AG04450 (cell line): ENCODE measurements around the gene ZC3H8. TPM values are rescaled to one million over a fixed set of nuclear protein-coding genes. Genes with fewer than 3 reads are reported as not detected.

ENCODE experiments used
- CTCF ChIA-PET: fragments of 300-600, 350-600 bp; formaldehyde crosslinking; extraction: SDS; loops from one replicate; lab custom pipeline; 2022; ENCODE audit warnings: antibody characterized with exemption, inconsistent platforms; lab: Charles Lee
- POLR2A ChIA-PET: fragments of 350-600 bp; formaldehyde crosslinking; extraction: SDS; loops from one replicate; lab custom pipeline; 2021; ENCODE audit warnings: antibody characterized with exemption, inconsistent platforms; lab: Yijun Ruan, JAX
- DNase-seq: peaks from one replicate; pipeline ENCODE4 v3.0.0-alpha.2; 2011; ENCODE audit warnings: low read depth, low spot score
- H3K27ac ChIP-seq: one replicate; pipeline ENCODE4 v1.5.1; 2012; ENCODE audit warnings: low read depth, low read length, control low read depth
- H3K27me3 ChIP-seq: one replicate; pipeline ENCODE4 v1.6.0; 2012; ENCODE audit warnings: low read length; ENCODE audit not compliant: control insufficient read depth, insufficient read depth
- H3K4me3 ChIP-seq: 2 replicates; pipeline ENCODE4 v1.5.1; 2011; ENCODE audit warnings: mild to moderate bottlenecking, low read depth, low read length, control low read depth
- H3K9me3 ChIP-seq: 2 replicates; pipeline ENCODE4 v1.5.1; 2012; ENCODE audit warnings: low read length; ENCODE audit not compliant: control insufficient read depth, insufficient read depth
- CTCF ChIP-seq: IDR thresholded peaks from 2 replicates; pipeline ENCODE4 v1.5.1; 2011; ENCODE audit warnings: low read depth, low read length, control low read depth, inconsistent platforms
- polyA plus RNA-seq: library from polyadenylated mRNA; depleted of rRNA; stranded (reverse); fragments of >200 nt; gene quantifications from 2 replicates; pipeline ENCODE4 v1.2.3, GENCODE V29; 2011

The ZC3H8 gene
- polyA plus RNA-seq, 1 experiment = 4.4 TPM

- H3K9me3 ChIP-seq = no peaks in the 10 kb centered on the region
- no peak for DNase-seq
- ChIA-PET CTCF (no interaction called here), POLR2A (no interaction called here)
- H3K4me3 ChIP-seq = no peak overlapping the region
- no peak overlapping the region for H3K27ac ChIP-seq
- no peak for TF ChIP-seq CTCF
- peaks cover under 1% of the 10 kb centered on the region for H3K27me3 ChIP-seq
These were observed 86.3 kb downstream of the ZC3H8 start for GRCh38 chr2:112168422-112169124.

GRCh38 chr2:112166806-112167499 lies 87.9 kb downstream of the ZC3H8 start:
- no peak for TF ChIP-seq CTCF
- Histone ChIP-seq H3K27me3 (no peaks in the 10 kb centered on the region), H3K4me3 (no peak overlapping the region), H3K27ac (no peak overlapping the region), H3K9me3 (no peaks in the 10 kb centered on the region)
- POLR2A ChIA-PET = no interaction called here
- DNase-seq = no peak
- CTCF ChIA-PET = no interaction called here

GRCh38 chr2:112165296-112165695 lies 89.5 kb downstream of the ZC3H8 start:
- no peak for DNase-seq
- Histone ChIP-seq H3K27ac (no peak overlapping the region), H3K4me3 (no peak overlapping the region), H3K9me3 (no peaks in the 10 kb centered on the region), H3K27me3 (no peaks in the 10 kb centered on the region)
- POLR2A ChIA-PET = no interaction called here
- TF ChIP-seq CTCF = no peak
- CTCF ChIA-PET = no interaction called here

GRCh38 chr2:112164876-112165275 lies 90.0 kb downstream of the ZC3H8 start:
- DNase-seq = no peak
- H3K4me3 ChIP-seq = no peak overlapping the region
- no peak overlapping the region for H3K27ac ChIP-seq
- POLR2A ChIA-PET = no interaction called here
- CTCF ChIA-PET = no interaction called here
- H3K9me3 ChIP-seq = no peaks in the 10 kb centered on the region
- TF ChIP-seq CTCF = no peak
- no peaks in the 10 kb centered on the region for H3K27me3 ChIP-seq

- Histone ChIP-seq H3K4me3 (no peak overlapping the region), H3K9me3 (peaks cover 4% of the 10 kb centered on the region; the same call in 1 of the 2 replicates), H3K27me3 (no peaks in the 10 kb centered on the region), H3K27ac (no peak overlapping the region)
- TF ChIP-seq CTCF = no peak
- POLR2A ChIA-PET = no interaction called here
- DNase-seq = no peak
- CTCF ChIA-PET = no interaction called here
These were observed 91.3 kb downstream of the ZC3H8 start for GRCh38 chr2:112163541-112163981.
